ENCODE measurements around the gene ATF5. TPM values are rescaled to one million over a fixed set of nuclear protein-coding genes. Genes with fewer than 3 reads are reported as not detected.
"Not testable (repeated sequence)": the region's sequence is repeated elsewhere in the genome, so short reads cannot be mapped to it uniquely, and the experiment has no call there.

ATF5 gene
- total and polyA plus RNA-seq, 2 of the 8 experiments (the other 6 are each of a cell fraction or from before 2014, with no cell fraction given) = 6.2 to 13.1 TPM

GRCh38 chr19:49959892-49960291 is 30.9 kb downstream of the ATF5 start:
- H3K4me1 ChIP-seq (replicated peaks in 1 of 4; ENCODE audit: control insufficient read depth in 3 of 4, insufficient read depth in 4 of 4, low read length in 3 of 4); H2BK120ac ChIP-seq (replicated peaks; ENCODE audit: low read depth, low read length); H2BK5ac ChIP-seq (ENCODE audit: low read depth, low read length); H3K9me3 ChIP-seq (ENCODE audit: insufficient read depth in 2 of 2, low read depth in 1 of 2, low read length in 1 of 2); H3K9ac ChIP-seq (replicated peaks in 1 of 4; ENCODE audit: extremely low read depth in 1 of 4, low read depth in 3 of 4, low read length in 3 of 4); DNase-seq (ENCODE audit: low read depth in 1 of 2, low spot score in 2 of 2); H2BK15ac ChIP-seq (ENCODE audit: low read length); H3K4me2 ChIP-seq (ENCODE audit: insufficient read depth in 1 of 2, low read depth in 2 of 2, low read length in 2 of 2); H4K91ac ChIP-seq (replicated peaks; ENCODE audit: insufficient read length, low read length); FAIRE-seq; H2BK20ac ChIP-seq (ENCODE audit: low read length); H3K4me3 ChIP-seq (ENCODE audit: extremely low read depth in 1 of 4, insufficient read depth in 2 of 4, low read depth in 3 of 4, low read length in 4 of 4); H4K5ac ChIP-seq (ENCODE audit: insufficient read length, low read depth, low read length); CTCF ChIA-PET (ENCODE audit: partially characterized antibody); H3K56ac ChIP-seq (replicated peaks; ENCODE audit: insufficient read length, low read depth, low read length); H4K20me1 ChIP-seq (replicated peaks in 1 of 2; ENCODE audit: control insufficient read depth in 1 of 2, insufficient read depth in 2 of 2, low read length in 2 of 2); POLR2A ChIA-PET (ENCODE audit: partially characterized antibody); H3K27me3 ChIP-seq (replicated peaks in 1 of 4; ENCODE audit: control insufficient read depth in 3 of 4, extremely low read depth in 1 of 4, insufficient read depth in 3 of 4, low read length in 3 of 4); H3K36me3 ChIP-seq (ENCODE audit: control insufficient read depth in 2 of 4, insufficient read depth in 4 of 4, low read length in 3 of 4); H4K8ac ChIP-seq (ENCODE audit: extremely low read depth, insufficient read depth, low read length); H3K18ac ChIP-seq (ENCODE audit: extremely low read depth, low read length); H3K14ac ChIP-seq (ENCODE audit: insufficient read length); H3K4ac ChIP-seq (replicated peaks; ENCODE audit: insufficient read length, low read depth, low read length); H2BK12ac ChIP-seq (ENCODE audit: low read depth, low read length); H3K23me2 ChIP-seq (ENCODE audit: low read depth, low read length); H2AK5ac ChIP-seq (ENCODE audit: low read depth, low read length); H3K79me1 ChIP-seq (ENCODE audit: low read depth, low read length); H3K79me2 ChIP-seq (ENCODE audit: control insufficient read depth in 1 of 2, insufficient read depth in 2 of 2, low read length in 2 of 2); H2AFZ ChIP-seq (ENCODE audit: low read length); H3K23ac ChIP-seq (ENCODE audit: insufficient read length); H3K27ac ChIP-seq (ENCODE audit: low read depth, low read length): not testable (repeated sequence)
- no CpG with 5 or more reads among the region's 12 CpGs for WGBS, 2 experiments (ENCODE audit: extremely low coverage in 1 of 2, insufficient coverage in 1 of 2, insufficient read length in 1 of 2, insufficient replicate concordance in 2 of 2, low coverage in 1 of 2, low lambda C conversion rate in 2 of 2, missing lambda C conversion rate in 1 of 2)

DNA sequence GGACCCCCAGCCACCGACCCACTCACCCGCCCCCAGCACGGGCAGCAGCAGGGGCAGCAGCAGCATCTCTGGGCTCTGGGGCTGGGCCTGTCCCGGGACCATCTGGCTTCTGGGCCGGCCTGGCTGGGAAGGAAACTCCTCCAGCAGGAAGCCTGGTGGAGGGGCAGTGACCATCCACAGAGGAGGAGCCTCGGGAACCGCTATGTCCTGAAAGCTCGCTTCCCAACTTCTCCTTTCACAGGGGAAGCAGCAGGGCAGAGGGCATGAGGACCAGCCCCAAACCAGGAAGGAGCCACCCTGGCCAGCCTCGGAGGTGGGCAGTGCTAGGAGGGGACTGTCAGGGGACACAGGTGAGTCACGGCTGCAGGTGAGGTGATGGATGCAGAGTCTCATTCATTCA is 32.0 kb downstream of the ATF5 start, which contains the start of gene SIGLEC11:
SIGLEC11 (minus strand) TSS at position 193 of the 400 bp plus-strand sequence; CDS start at position 102, 91 bp downstream.
- H4K8ac ChIP-seq (ENCODE audit: extremely low read depth, insufficient read depth, low read length); H3K79me1 ChIP-seq (ENCODE audit: low read depth, low read length); H3K23me2 ChIP-seq (ENCODE audit: low read depth, low read length); H4K91ac ChIP-seq (replicated peaks; ENCODE audit: insufficient read length, low read length); H3K27ac ChIP-seq (ENCODE audit: low read depth, low read length); H3K36me3 ChIP-seq (ENCODE audit: control insufficient read depth in 2 of 4, insufficient read depth in 4 of 4, low read length in 3 of 4); H3K27me3 ChIP-seq (replicated peaks in 1 of 4; ENCODE audit: control insufficient read depth in 3 of 4, extremely low read depth in 1 of 4, insufficient read depth in 3 of 4, low read length in 3 of 4); CTCF ChIA-PET (ENCODE audit: partially characterized antibody); H2AK5ac ChIP-seq (ENCODE audit: low read depth, low read length); H2BK20ac ChIP-seq (ENCODE audit: low read length); H3K4me3 ChIP-seq (ENCODE audit: extremely low read depth in 1 of 4, insufficient read depth in 2 of 4, low read depth in 3 of 4, low read length in 4 of 4); H3K56ac ChIP-seq (replicated peaks; ENCODE audit: insufficient read length, low read depth, low read length); H3K4me2 ChIP-seq (ENCODE audit: insufficient read depth in 1 of 2, low read depth in 2 of 2, low read length in 2 of 2); H3K9ac ChIP-seq (replicated peaks in 1 of 4; ENCODE audit: extremely low read depth in 1 of 4, low read depth in 3 of 4, low read length in 3 of 4); H4K20me1 ChIP-seq (replicated peaks in 1 of 2; ENCODE audit: control insufficient read depth in 1 of 2, insufficient read depth in 2 of 2, low read length in 2 of 2); H3K79me2 ChIP-seq (ENCODE audit: control insufficient read depth in 1 of 2, insufficient read depth in 2 of 2, low read length in 2 of 2); DNase-seq (ENCODE audit: low read depth in 1 of 2, low spot score in 2 of 2); FAIRE-seq; H4K5ac ChIP-seq (ENCODE audit: insufficient read length, low read depth, low read length); H3K4me1 ChIP-seq (replicated peaks in 1 of 4; ENCODE audit: control insufficient read depth in 3 of 4, insufficient read depth in 4 of 4, low read length in 3 of 4); H3K4ac ChIP-seq (replicated peaks; ENCODE audit: insufficient read length, low read depth, low read length); H3K18ac ChIP-seq (ENCODE audit: extremely low read depth, low read length); H2BK12ac ChIP-seq (ENCODE audit: low read depth, low read length); H3K23ac ChIP-seq (ENCODE audit: insufficient read length); H2AFZ ChIP-seq (ENCODE audit: low read length); H3K14ac ChIP-seq (ENCODE audit: insufficient read length); H2BK120ac ChIP-seq (replicated peaks; ENCODE audit: low read depth, low read length); H2BK15ac ChIP-seq (ENCODE audit: low read length); H2BK5ac ChIP-seq (ENCODE audit: low read depth, low read length); POLR2A ChIA-PET (ENCODE audit: partially characterized antibody); H3K9me3 ChIP-seq (ENCODE audit: insufficient read depth in 2 of 2, low read depth in 1 of 2, low read length in 1 of 2): not testable (repeated sequence)
- 100% methylated on average over 1 of the region's 10 CpGs; no CpG with 5 or more reads in 1 of the 2 experiments for WGBS, 2 experiments (ENCODE audit: extremely low coverage in 1 of 2, insufficient coverage in 1 of 2, insufficient read length in 1 of 2, insufficient replicate concordance in 2 of 2, low coverage in 1 of 2, low lambda C conversion rate in 2 of 2, missing lambda C conversion rate in 1 of 2)

Measured in H1 (cell line).